Measurements from ENCODE around the gene DCC. TPM values are rescaled to one million over a fixed set of nuclear protein-coding genes. Genes with fewer than 3 reads are reported as not detected.

Gene DCC
- total RNA-seq, 1 experiment from 2014 or later, result not detected

GRCh38 chr18:52933356-52933755 is 593.4 kb downstream of the DCC start:
- no peak for DNase-seq (ENCODE audit: low read depth, low spot score)
- no peaks in the 10 kb centered on the region for H4K20me1 ChIP-seq (ENCODE audit: insufficient read depth)
- no TSS peak for BruUV-seq (replicated peaks)
- H3K9me3 ChIP-seq (ENCODE audit: control insufficient read depth in 1 of 2, insufficient read depth in 1 of 2, low read depth in 1 of 2, low read length in 2 of 2), result peaks cover 4 to 7% of the 10 kb centered on the region in 2 experiments; a peak in 1 of 4 replicates
- H3K79me2 ChIP-seq (ENCODE audit: insufficient read depth, low read length), result no peaks in the 10 kb centered on the region
- no peak overlapping the region for H3K4me3 ChIP-seq (replicated peaks in 1 of 2; ENCODE audit: low read depth in 1 of 2, low read length in 2 of 2)
- H3K9ac ChIP-seq (ENCODE audit: low read length), result no peak overlapping the region
- H2AFZ ChIP-seq (ENCODE audit: low read depth, low read length, poor library complexity, severe bottlenecking), result no peak overlapping the region
- POLR2A ChIA-PET, result no interaction called here
- no peaks in the 10 kb centered on the region for H3K36me3 ChIP-seq (ENCODE audit: control insufficient read depth in 1 of 2, insufficient read depth in 2 of 2, low read length in 2 of 2)
- no peak overlapping the region for H3K27ac ChIP-seq (ENCODE audit: low read depth, low read length)
- H3K4me2 ChIP-seq (ENCODE audit: low read length), result no peak overlapping the region
- RAD21 ChIA-PET (ENCODE audit: low non-redundant PET in 1 of 2, low total read pairs in 2 of 2, uncharacterized antibody in 2 of 2, unreplicated experiment in 2 of 2), result no interaction called here
- H3K9me2 ChIP-seq (ENCODE audit: insufficient read depth), result no peaks in the 10 kb centered on the region
- H3K4me1 ChIP-seq (ENCODE audit: control insufficient read depth in 1 of 2, insufficient read depth in 2 of 2, low read length in 2 of 2), result no peaks in the 10 kb centered on the region
- no peaks in the 10 kb centered on the region for H3K27me3 ChIP-seq (ENCODE audit: insufficient read depth, low read length)
- intact Hi-C loops (cut with micrococcal nuclease), result no loop called here
- CTCF ChIA-PET, result no interaction called here
- TF ChIP-seq TCF7L2 (IDR thresholded peaks at IDR 0.05; ENCODE audit: borderline replicate concordance, extremely low read depth, insufficient read depth, insufficient read length) (no peak), YY1 (IDR thresholded peaks at IDR 0.05; ENCODE audit: extremely low read depth, insufficient replicate concordance, low read depth, low read length) (no peak), ELF1 (IDR thresholded peaks at IDR 0.05; ENCODE audit: borderline replicate concordance, low read depth) (no peak), POLR2A (IDR thresholded peaks at IDR 0.05; ENCODE audit: borderline replicate concordance, extremely low read depth, insufficient read depth, insufficient read length) (no peak), CTCF (IDR thresholded peaks at IDR 0.05 in 2 of 3, conservative IDR thresholded peaks at IDR 0.05 in 1 of 3; ENCODE audit: borderline replicate concordance in 1 of 3, insufficient read depth in 1 of 3, low read depth in 2 of 3, low read length in 2 of 3) (no peak), JUND (IDR thresholded peaks at IDR 0.05) (no peak), ZNF274 (IDR thresholded peaks at IDR 0.05; ENCODE audit: low read depth, low read length) (no peak), EGR1 (IDR thresholded peaks at IDR 0.05; ENCODE audit: low read depth) (no peak), SP1 (IDR thresholded peaks at IDR 0.05; ENCODE audit: low read depth) (no peak)
- ATAC-seq, result no peak

GRCh38 chr18:52936931-52937330 is 596.9 kb downstream of the DCC start:
- no peak for DNase-seq (ENCODE audit: low read depth, low spot score)
- no TSS peak for BruUV-seq (replicated peaks)

More at GRCh38 chr18:52936931-52937330, 596.9 kb downstream of the DCC start:
- Histone ChIP-seq H3K27me3 (ENCODE audit: insufficient read depth, low read length) (no peaks in the 10 kb centered on the region), H4K20me1 (ENCODE audit: insufficient read depth) (no peaks in the 10 kb centered on the region), H3K79me2 (ENCODE audit: insufficient read depth, low read length) (no peaks in the 10 kb centered on the region), H3K4me1 (ENCODE audit: control insufficient read depth in 1 of 2, insufficient read depth in 2 of 2, low read length in 2 of 2) (no peaks in the 10 kb centered on the region), H3K9me2 (ENCODE audit: insufficient read depth) (no peaks in the 10 kb centered on the region), H3K9me3 (ENCODE audit: control insufficient read depth in 1 of 2, insufficient read depth in 1 of 2, low read depth in 1 of 2, low read length in 2 of 2) (peaks cover 7 to 9% of the 10 kb centered on the region in 2 experiments; a peak in 2 of 4 replicates), H3K4me3 (replicated peaks in 1 of 2; ENCODE audit: low read depth in 1 of 2, low read length in 2 of 2) (no peak overlapping the region), H3K36me3 (ENCODE audit: control insufficient read depth in 1 of 2, insufficient read depth in 2 of 2, low read length in 2 of 2) (no peaks in the 10 kb centered on the region), H3K9ac (ENCODE audit: low read length) (no peak overlapping the region), H2AFZ (ENCODE audit: low read depth, low read length, poor library complexity, severe bottlenecking) (no peak overlapping the region), H3K27ac (ENCODE audit: low read depth, low read length) (no peak overlapping the region), H3K4me2 (ENCODE audit: low read length) (no peak overlapping the region)
- no peak for ATAC-seq
- intact Hi-C loops (cut with micrococcal nuclease), result no loop called here
- RAD21 ChIA-PET (ENCODE audit: low non-redundant PET in 1 of 2, low total read pairs in 2 of 2, uncharacterized antibody in 2 of 2, unreplicated experiment in 2 of 2), result no interaction called here
- CTCF ChIA-PET, result no interaction called here
- POLR2A ChIA-PET, result no interaction called here
- TF ChIP-seq EZH2phosphoT487 (IDR thresholded peaks at IDR 0.05; ENCODE audit: borderline replicate concordance) (no peak), POLR2A (IDR thresholded peaks at IDR 0.05; ENCODE audit: borderline replicate concordance, extremely low read depth, insufficient read depth, insufficient read length) (no peak), CTCF (IDR thresholded peaks at IDR 0.05 in 2 of 3, conservative IDR thresholded peaks at IDR 0.05 in 1 of 3; ENCODE audit: borderline replicate concordance in 1 of 3, insufficient read depth in 1 of 3, low read depth in 2 of 3, low read length in 2 of 3) (no peak), SIN3A (IDR thresholded peaks at IDR 0.05; ENCODE audit: low read depth) (no peak), ELF1 (IDR thresholded peaks at IDR 0.05; ENCODE audit: borderline replicate concordance, low read depth) (no peak), ATF3 (IDR thresholded peaks at IDR 0.05) (no peak), CBX3 (IDR thresholded peaks at IDR 0.05; ENCODE audit: low read depth) (no peak), RAD21 (IDR thresholded peaks at IDR 0.05; ENCODE audit: low read depth) (no peak), JUND (IDR thresholded peaks at IDR 0.05) (no peak), SRF (IDR thresholded peaks at IDR 0.05; ENCODE audit: low read depth) (no peak), SP1 (IDR thresholded peaks at IDR 0.05; ENCODE audit: low read depth) (no peak), TCF7L2 (IDR thresholded peaks at IDR 0.05; ENCODE audit: borderline replicate concordance, extremely low read depth, insufficient read depth, insufficient read length) (no peak)

Measured in HCT116 (cell line).